Fibroblast of skin of right quadriceps (primary cell): ENCODE measurements around the gene LRIG2.

ENCODE experiments used
- DNase-seq: peaks from one replicate; pipeline ENCODE4 v3.0.0-alpha.2; 2013

The LRIG2 gene

DNA sequence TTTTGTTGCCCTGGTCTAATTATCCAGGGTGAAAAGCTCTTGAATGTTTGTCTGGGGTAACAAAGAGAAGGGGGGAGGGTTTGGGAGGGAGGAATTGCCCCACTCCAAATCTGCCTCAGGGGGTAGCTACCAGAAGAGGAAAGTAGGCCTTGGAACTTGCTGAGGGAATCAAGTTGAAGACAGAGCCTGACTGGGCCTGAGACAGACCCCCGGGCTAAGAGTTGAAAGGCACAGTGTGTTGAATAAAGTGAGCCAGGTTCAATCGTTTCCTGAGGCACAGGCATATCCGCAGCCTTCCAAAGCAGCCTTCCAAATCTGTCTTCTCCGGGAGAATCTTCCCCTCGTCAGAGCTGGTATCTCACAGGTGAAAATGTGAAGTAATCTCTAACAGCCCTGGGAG lies 96.6 kb downstream of the LRIG2 start:
- DNase-seq, result no peak

DNA sequence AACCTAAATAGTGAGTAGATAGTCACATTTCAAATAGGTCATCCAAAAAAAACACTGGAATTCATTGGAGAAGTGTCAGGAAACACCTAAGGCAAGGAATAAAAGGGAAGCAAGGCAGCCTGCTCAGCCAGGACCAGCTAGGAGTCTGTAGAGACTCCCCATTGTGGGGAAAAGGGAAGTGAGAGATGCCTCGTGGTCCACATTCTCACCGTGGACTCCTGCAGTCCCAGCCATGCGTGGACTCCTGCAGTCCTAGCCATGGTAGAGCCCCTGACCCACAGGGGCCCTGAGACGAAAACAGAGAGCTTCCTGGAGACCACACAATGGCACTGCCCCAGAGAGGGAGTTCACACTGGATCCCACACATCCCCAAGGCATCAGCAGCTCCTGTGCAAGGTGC lies 97.5 kb downstream of the LRIG2 start:
- DNase-seq, result no peak

DNA sequence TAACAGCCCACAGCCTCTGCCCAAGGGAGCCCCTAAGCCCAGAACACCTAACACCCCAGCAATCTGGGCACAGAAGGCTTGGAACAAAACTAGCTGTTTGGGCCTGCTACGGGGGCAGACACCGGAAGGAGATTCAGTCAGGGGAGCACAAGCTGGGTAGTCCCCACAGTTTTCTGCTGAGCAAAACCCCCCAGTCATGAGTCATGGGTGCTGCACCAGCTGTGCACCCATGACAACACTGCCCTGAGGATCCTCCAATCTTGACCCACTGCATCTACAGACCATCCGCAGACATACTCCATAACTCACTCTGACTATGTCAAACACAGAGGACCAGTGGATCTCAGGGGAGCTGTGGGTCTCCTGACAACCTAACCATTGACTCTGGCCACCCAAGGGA lies 105.1 kb downstream of the LRIG2 start:
- DNase-seq, result no peak

DNA sequence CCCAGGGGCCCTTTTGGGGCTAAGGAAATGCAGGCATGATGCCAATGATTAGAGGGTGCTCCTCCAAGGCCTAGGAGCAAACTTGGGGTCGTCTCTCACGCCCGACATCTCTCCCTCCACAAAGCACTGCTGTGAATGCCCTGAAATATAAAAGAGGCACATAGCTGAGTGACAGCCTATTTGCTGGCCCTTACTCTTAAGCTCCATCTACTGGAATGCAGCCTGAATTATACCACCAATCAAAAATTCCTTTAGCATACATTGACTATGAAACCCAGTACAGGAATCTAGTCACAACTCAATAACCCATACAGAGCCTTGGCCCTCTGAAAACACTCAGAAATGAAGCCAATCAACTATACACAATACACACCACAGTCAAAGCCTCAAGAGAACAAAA lies 105.5 kb downstream of the LRIG2 start:
- DNase-seq, result no peak
